ENCODE measurements around the gene IL33.

GRCh38 chr9:6219040-6219439 is 3.4 kb downstream of the IL33 start:
- TF ChIP-seq ZFX (IDR thresholded peaks at IDR 0.05) (no peak), CTCF (IDR thresholded peaks at IDR 0.05 in 2 of 3, conservative IDR thresholded peaks at IDR 0.05 in 1 of 3; ENCODE audit: borderline replicate concordance in 1 of 3, insufficient read depth in 1 of 3, low read depth in 2 of 3, low read length in 2 of 3) (no peak)

All from HCT116 (cell line).